ENCODE results near the gene SLC26A8. TPM values are rescaled to one million over a fixed set of nuclear protein-coding genes. Genes with fewer than 3 reads are reported as not detected.

The SLC26A8 gene
- polyA plus RNA-seq, 3 donors = 0.52 to 1.7 (median 1.5) TPM

DNA sequence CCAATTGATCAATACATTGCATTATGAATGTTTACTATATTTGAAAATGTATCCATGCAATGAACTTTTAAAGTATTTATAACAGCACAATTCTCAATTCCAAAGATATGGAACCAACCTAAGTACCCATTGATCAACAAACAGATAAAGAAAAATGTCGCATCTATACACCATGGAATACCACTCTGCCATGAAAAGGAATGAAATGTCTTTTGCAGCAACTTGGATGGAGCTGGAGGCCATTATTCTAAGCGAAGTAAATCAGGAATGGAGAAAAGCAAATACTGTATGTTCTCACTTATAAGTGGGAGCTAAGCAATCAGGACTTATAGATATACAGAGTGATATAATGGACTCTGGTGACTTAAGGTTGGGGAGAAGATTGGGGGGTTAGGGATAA lies 126.4 kb downstream of the SLC26A8 start:
- WGBS (ENCODE audit: insufficient coverage) = 100% methylated on average over 1 of the region's 2 CpGs
- Mint-ChIP-seq H3K4me3 (no peak overlapping the region), H3K4me1 (peaks cover 4% of the 10 kb centered on the region), H3K27me3 (ENCODE audit: low read depth in 3 of 3) (no peaks in the 10 kb centered on the region), H3K9me3 (peaks cover 0 to 5% (median 0%) of the 10 kb centered on the region in 7 donors), H3K36me3 (peaks cover 36 to 48% of the 10 kb centered on the region in 2 donors), H3K27ac (peak overlapping the region in 1 of 7 donors; percentile 50)
- H3K9me3 ChIP-seq (replicated peaks in 1 of 2; ENCODE audit: control insufficient read depth in 1 of 2, insufficient read depth in 1 of 2, low read length in 2 of 2) = no peaks in the 10 kb centered on the region
- no peak overlapping the region for H3K9ac ChIP-seq (ENCODE audit: insufficient read depth, low read length, poor library complexity, severe bottlenecking)
- peaks cover 8 to 57% of the 10 kb centered on the region in 2 donors for H3K36me3 ChIP-seq (replicated peaks in 1 of 2; ENCODE audit: control insufficient read depth in 1 of 2, insufficient read depth in 2 of 2, low read length in 2 of 2)
- TF ChIP-seq, protein P1, sequence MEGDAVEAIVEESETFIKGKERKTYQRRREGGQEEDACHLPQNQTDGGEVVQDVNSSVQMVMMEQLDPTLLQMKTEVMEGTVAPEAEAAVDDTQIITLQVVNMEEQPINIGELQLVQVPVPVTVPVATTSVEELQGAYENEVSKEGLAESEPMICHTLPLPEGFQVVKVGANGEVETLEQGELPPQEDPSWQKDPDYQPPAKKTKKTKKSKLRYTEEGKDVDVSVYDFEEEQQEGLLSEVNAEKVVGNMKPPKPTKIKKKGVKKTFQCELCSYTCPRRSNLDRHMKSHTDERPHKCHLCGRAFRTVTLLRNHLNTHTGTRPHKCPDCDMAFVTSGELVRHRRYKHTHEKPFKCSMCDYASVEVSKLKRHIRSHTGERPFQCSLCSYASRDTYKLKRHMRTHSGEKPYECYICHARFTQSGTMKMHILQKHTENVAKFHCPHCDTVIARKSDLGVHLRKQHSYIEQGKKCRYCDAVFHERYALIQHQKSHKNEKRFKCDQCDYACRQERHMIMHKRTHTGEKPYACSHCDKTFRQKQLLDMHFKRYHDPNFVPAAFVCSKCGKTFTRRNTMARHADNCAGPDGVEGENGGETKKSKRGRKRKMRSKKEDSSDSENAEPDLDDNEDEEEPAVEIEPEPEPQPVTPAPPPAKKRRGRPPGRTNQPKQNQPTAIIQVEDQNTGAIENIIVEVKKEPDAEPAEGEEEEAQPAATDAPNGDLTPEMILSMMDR (IDR thresholded peaks at IDR 0.05) = no peak
- H3K79me2 ChIP-seq (ENCODE audit: insufficient read depth, low read length) = peaks cover 94% of the 10 kb centered on the region
- no peak for DNase-seq
- intact Hi-C loops (cut with micrococcal nuclease) = no loop called here
- no peaks in the 10 kb centered on the region for H3K4me1 ChIP-seq (ENCODE audit: control insufficient read depth in 1 of 2, insufficient read depth in 2 of 2, low read length in 2 of 2)
- H4K20me1 ChIP-seq (ENCODE audit: insufficient read depth, low read length) = no peaks in the 10 kb centered on the region
- H3K27me3 ChIP-seq (ENCODE audit: control insufficient read depth in 2 of 2, insufficient read depth in 2 of 2, low read length in 2 of 2) = no peaks in the 10 kb centered on the region
- no peak overlapping the region for H2AFZ ChIP-seq (ENCODE audit: insufficient read depth, low read depth, low read length, poor library complexity, severe bottlenecking)
- no peak overlapping the region for H3K4me2 ChIP-seq (replicated peaks; ENCODE audit: extremely low read depth, low read length, poor library complexity, severe bottlenecking)
- H3K27ac ChIP-seq (ENCODE audit: low read depth in 1 of 2, low read length in 2 of 2) = no peak overlapping the region
- H3K4me3 ChIP-seq (replicated peaks in 1 of 3; ENCODE audit: low read depth in 2 of 3, low read length in 3 of 3) = no peak overlapping the region

DNA sequence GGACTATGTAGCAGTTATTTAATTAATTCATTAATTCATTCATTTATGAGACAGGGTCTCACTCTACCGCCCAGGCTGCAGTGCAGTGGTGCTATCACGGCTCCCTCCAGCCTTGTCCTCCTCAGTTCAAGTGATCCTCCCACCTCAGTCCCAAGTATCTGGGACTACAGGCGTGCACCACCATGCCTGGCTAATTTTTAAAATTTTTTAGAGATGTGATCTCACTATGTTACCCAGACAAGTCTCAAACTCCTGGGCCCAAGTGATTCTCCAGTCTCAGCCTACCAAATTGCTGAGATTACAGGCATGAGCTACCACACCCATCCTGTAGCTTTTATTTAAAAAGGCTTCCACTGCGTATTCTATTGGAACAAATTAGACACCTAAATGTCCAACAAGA lies 127.0 kb downstream of the SLC26A8 start:
- no peak overlapping the region for H2AFZ ChIP-seq (ENCODE audit: insufficient read depth, low read depth, low read length, poor library complexity, severe bottlenecking)
- peaks cover 8 to 53% of the 10 kb centered on the region in 2 donors for H3K36me3 ChIP-seq (replicated peaks in 1 of 2; ENCODE audit: control insufficient read depth in 1 of 2, insufficient read depth in 2 of 2, low read length in 2 of 2)
- Mint-ChIP-seq H3K27me3 (ENCODE audit: low read depth in 3 of 3) (no peaks in the 10 kb centered on the region), H3K36me3 (peaks cover 34 to 48% of the 10 kb centered on the region in 2 donors), H3K4me1 (peaks cover 4% of the 10 kb centered on the region), H3K9me3 (peaks cover 0 to 5% (median 0%) of the 10 kb centered on the region in 7 donors), H3K27ac (no peak overlapping the region), H3K4me3 (no peak overlapping the region)
- no peak overlapping the region for H3K9ac ChIP-seq (ENCODE audit: insufficient read depth, low read length, poor library complexity, severe bottlenecking)
- intact Hi-C loops (cut with micrococcal nuclease) = no loop called here
- 100% methylated on average over 3 of the region's 4 CpGs for WGBS (ENCODE audit: insufficient coverage)
- no peak overlapping the region for H3K4me3 ChIP-seq (replicated peaks in 1 of 3; ENCODE audit: low read depth in 2 of 3, low read length in 3 of 3)
- no peak overlapping the region for H3K27ac ChIP-seq (ENCODE audit: low read depth in 1 of 2, low read length in 2 of 2)
- no peaks in the 10 kb centered on the region for H3K4me1 ChIP-seq (ENCODE audit: control insufficient read depth in 1 of 2, insufficient read depth in 2 of 2, low read length in 2 of 2)
- H3K79me2 ChIP-seq (ENCODE audit: insufficient read depth, low read length) = peaks cover 94% of the 10 kb centered on the region
- H3K4me2 ChIP-seq (replicated peaks; ENCODE audit: extremely low read depth, low read length, poor library complexity, severe bottlenecking) = no peak overlapping the region
- H3K27me3 ChIP-seq (ENCODE audit: control insufficient read depth in 2 of 2, insufficient read depth in 2 of 2, low read length in 2 of 2) = no peaks in the 10 kb centered on the region
- no peaks in the 10 kb centered on the region for H3K9me3 ChIP-seq (replicated peaks in 1 of 2; ENCODE audit: control insufficient read depth in 1 of 2, insufficient read depth in 1 of 2, low read length in 2 of 2)
- no peak for DNase-seq
- TF ChIP-seq, protein P1 (IDR thresholded peaks at IDR 0.05) = no peak
- no peaks in the 10 kb centered on the region for H4K20me1 ChIP-seq (ENCODE audit: insufficient read depth, low read length)

Measured in CD14-positive monocyte (primary cell).